NCI-H1105 (cell line): ENCODE data around the gene SLC41A1.
A peak's percentile ranks its signal among the peaks of the same experiment; 100 is the strongest.

ENCODE experiments used
- DNase-seq: peaks from one replicate; lab custom pipeline; 2025; lab: John Stamatoyannopoulos, UW

Gene SLC41A1

DNA sequence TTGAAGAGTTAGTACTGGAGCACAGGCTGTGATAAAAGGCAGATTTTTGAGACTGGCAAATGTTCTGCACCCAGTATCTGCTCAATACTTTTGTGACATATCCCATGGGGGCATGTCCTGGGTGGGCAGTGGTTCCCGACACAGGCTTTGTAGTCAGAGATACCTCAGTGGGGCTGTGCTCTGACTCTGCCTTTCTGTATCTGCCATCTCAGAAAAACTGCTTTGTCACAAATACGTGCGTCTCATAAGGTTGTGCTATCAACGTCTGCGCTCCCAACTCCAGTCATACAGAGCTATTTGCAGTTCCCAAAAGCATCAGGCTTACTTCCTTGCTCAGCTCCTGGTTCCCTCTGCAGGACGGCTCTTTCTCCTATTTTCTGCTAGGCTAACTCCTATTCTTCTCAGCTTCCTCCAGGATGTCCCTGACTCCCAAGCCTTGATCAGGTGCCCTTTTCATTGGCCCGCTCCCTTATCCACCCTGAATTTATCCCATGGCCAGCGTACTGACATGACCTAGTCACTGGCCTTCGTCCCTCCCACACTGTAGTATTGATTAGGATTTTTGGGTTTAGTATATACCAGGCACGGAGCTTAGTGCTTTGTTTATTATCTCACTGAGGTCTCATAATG, 25.6 kb downstream of the SLC41A1 start:
- DNase-seq = no peak

DNA sequence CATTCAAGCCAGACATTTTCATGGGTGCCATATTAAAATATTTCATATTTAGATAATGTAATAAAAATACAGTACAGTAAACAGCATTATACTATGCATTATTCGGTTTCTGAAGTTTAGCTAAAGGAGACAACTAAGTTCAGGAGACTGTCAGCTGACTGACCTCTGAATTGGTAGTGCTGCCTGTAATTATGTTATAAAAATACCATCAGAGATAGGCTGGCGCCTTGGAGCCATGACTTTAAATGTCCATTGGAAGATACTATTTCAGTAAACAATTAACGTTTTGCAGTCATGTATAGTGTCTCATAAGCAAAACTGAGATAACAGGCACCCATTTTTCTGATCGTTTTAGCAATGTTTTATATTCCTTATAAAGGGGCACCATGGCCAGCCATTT, 26.4 kb downstream of the SLC41A1 start:
- DNase-seq = no peak

DNA sequence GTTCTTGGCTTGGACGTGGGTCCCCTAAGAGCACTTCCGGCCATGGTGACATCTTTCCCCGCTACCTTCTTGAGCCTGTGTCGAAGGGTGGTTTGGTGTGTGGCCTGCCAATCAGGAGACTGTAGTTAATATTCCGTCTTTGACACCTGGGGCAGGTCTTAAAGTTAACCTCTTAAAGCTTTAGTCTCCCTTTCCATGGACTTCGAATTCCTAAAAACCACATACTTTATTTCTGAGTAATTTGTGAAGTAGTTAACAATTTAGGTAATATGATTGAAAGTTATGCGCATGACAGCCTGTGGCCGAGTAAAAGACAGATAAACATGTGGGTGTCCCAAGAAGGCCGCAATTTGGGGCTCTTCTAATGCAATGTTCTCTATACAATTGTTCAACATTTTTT, 27.6 kb downstream of the SLC41A1 start:
- DNase-seq = no peak

DNA sequence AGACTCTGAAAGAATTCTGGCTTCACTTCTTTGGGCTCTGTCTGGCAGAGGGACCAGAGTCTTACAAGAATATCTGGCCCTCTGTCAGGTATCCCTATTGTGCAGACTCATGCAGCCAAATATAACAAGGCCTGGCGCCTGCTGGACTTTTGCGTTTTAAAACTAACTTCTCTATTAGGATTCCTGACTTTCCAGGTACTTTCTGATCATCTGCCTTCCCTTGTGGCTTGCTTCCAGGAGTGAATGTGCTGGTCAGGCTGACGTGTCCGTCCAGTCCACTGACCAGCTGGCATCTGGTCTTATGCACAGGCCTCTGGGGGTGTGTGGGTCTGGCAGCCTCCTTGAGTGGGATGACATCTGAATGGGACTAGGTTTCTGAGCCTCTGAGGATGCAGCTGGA, 29.1 kb downstream of the SLC41A1 start:
- DNase-seq = no peak

DNA sequence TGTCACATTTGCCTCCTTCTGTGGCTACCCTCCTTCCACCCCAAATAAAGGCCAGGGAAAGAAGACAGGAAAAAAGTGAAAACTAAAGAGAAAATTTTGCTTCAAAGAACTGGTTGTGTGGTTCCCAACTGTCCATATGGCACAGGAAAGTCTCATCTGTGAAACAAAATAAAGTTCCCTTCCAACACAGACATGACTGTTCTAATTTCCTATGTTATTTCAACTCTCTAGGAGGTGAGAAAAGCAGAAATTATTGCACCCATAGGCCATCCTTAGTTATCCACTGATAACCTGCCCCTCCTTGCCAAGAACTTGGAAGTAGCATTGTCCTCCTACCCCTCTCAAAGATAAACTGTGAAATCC, 29.6 kb downstream of the SLC41A1 start:
- DNase-seq = no peak

DNA sequence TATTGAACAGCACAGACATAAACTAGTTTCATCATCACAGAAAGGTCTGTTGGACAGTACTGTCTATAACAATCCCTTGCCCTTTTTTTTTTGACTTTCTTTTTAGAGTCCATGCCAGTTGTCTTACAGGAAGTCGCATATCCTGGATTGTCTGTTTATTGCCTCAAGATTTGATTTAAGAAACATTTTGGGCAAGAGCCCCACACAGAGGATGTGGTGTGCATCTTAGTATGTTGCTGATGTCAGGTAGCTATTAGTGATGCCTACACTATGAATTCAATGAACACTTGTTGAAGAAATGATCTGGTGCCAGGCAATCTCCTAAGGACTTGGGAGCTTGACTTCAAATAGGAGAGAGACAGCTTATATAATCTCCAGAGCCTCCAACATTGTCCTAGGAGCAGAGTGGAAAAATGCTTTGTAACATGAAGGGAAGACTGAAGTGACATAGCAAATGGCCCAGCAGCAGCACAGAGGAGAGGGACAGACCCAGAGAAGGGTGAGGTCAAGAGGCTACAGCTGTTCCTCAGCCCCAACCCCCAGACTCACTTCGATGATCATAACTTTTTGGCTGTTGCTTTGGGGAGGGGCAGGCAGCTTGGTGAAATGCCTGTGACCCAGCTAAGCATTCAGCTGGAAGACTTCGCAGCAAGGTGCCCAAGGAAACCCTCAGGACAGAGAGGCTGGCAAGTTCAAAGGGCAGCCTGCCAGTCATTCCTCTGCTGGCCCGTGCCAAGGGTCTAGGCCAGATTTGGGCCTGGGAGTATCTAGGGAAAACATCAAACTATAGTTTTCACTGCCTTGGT, 30.2 kb downstream of the SLC41A1 start:
- no peak for DNase-seq

DNA sequence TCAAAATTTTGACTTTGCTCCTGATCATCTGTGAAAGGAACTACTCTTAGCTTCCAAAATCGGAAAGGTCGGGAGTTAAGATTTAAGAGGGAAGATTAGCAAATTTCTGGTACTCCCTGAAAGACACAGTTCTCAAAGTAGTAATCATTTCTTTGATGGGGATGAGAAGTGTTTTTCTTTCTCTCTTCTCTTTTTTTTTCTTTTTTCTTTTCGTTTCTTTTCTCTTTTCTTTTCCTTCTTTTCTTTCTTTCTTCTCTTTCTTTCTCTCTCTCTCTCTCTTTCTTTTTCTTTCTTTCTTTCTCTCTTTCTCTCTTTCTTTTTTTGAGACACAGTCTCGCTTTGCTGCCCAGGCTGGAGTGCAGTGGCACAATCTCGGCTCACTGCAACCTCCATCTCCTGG, 32.7 kb downstream of the SLC41A1 start:
- no peak for DNase-seq

DNA sequence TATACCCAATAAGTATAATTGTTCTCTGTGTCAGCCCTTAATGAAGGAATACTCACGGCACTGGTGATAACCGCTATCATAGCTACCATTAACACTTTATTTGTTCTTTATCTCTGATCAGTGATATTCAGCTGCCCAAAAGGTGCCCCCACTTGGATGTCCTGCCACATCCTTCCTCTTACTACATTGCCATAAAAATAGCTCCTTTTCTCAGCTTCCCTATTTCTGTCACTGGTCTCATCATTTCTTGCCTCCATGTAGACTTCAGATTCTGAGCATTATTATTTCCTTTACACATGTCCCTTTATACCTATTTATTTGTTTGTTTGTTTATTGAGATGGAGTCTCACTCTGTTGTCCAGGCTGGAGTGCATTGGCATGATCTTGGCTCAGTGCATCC, 35.0 kb downstream of the SLC41A1 start:
- no peak for DNase-seq

DNA sequence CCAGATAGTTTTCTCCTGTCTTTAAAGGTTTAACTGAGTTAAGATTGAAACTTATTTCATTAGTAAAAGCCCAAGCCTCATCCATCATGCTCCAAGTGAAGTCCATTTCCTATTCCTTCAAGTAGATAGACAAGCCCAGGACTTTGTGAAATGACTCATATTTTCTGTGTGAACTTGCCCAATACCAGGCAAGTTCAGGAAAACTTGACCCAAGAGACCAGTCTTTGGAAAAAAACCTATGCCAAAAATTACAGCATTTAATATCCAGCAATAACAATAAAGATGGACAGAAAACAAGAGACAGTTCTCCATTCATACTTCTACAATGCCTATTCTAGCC, 37.3 kb downstream of the SLC41A1 start:
- no peak for DNase-seq

DNA sequence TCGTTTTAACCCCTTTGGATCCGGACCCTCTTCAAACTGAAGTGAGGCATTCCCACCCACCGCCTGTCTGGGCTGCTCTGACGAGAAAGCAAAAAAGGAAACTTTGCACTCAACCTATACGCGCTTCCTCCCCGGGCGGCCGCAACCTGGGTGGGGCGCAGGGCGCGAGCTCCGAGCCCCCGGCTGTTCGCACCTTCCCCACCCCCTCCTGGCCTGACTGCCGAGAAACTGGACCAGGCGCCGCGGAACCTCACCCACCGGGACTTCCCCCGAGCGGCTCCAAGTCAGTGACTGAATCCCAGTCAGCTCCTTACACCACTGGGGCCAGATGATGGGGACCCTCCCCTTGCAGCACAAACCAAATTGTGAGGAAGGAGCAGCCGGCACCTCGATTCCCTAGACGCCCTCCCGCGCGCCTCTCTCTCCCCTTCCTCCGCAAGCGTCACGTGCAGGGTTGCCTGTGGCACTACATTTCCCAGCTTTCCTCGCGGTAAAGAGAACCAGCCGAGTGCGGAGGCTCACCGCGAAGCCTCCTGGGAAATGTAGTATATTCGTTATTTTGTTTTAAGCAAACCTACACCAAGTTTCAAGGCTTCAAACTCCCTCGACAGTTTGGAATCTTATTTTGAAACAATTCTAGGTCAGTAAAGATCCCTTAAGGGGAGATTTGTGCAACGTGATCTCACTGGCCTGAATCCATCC, 37.8 kb downstream of the SLC41A1 start, which contains the start of gene RAB29:
TSS of gene RAB29 (minus strand) at position 468 of the 702 bp plus-strand sequence. CDS start 526 bp downstream, outside the sequence.
- DNase-seq = peak; percentile 73

DNA sequence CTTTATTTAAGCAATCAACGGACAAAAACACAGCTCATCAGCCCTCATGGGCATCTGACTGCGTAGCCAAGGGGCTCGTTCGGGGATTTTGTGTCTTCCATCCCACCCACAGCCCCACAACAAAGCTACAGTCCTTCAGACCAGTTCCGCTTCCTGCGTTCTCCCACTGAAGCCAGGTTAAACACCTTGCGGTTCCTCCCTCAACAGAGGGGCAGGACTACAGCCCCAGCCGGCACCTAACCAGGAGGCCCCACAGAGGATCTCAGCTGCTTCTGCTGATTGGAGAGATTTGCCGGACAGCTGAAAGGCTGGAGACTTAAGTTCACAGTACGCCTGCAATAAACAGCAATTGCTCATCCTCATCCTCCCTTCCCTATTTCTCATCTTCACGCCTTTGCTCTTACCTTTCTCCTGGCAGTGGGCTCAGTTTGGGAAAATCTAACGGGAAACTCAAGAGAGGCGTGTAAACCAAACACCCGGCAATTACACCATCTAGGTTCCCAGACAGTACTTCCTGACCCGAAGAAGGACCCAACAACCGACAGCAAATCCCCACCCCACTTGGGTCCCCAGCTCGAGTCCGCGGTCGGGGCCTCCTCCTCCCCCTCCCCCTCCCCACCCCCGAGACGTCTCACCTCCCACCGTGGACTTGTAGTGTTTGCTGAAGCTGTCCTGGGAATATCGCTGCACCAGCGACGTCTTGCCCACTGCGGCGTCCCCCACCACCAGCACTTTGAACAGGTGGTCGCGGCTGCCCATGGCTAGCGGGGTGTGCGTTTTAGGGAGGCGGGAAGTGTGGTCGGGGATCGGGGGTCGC, 38.6 kb downstream of the SLC41A1 start:
- no peak for DNase-seq

DNA sequence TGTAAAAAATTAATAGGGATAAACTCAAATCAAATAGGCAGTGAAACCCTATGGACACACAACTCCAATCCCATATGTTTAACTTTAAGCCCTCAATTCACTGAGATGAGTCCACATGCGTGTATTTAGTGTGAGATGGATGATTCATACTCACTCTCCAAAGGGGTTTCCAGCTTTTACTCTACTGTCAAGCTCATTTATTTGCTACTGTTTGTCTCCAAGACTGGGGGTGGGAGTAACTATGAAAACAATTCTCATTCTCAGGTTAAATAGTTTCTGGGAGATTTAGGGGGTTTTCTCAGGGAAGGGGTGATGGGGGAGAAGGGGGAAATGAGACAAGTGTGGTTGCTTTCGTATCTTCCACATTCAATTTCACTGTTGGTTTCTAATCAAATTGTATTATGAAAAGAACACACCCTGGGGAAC, 40.4 kb downstream of the SLC41A1 start:
- DNase-seq = no peak

DNA sequence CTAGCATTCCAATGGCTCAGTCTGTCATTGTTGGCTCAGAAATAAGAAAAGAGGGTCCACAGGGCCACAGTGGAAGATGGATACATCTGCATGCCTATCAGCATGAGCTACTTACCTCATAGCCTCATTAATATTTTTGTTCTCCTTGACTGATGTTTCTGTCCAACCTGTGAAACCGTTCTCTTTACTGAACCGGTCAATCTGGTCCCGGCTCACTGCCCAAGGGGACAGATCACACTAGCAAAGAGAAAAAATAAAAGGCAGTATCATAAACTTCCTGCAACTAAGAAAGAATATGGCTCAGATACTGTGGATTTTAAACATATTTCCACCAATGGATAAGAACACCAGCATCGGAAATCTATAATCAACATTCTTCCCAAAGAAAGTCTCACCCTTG, 42.4 kb downstream of the SLC41A1 start:
- no peak for DNase-seq

DNA sequence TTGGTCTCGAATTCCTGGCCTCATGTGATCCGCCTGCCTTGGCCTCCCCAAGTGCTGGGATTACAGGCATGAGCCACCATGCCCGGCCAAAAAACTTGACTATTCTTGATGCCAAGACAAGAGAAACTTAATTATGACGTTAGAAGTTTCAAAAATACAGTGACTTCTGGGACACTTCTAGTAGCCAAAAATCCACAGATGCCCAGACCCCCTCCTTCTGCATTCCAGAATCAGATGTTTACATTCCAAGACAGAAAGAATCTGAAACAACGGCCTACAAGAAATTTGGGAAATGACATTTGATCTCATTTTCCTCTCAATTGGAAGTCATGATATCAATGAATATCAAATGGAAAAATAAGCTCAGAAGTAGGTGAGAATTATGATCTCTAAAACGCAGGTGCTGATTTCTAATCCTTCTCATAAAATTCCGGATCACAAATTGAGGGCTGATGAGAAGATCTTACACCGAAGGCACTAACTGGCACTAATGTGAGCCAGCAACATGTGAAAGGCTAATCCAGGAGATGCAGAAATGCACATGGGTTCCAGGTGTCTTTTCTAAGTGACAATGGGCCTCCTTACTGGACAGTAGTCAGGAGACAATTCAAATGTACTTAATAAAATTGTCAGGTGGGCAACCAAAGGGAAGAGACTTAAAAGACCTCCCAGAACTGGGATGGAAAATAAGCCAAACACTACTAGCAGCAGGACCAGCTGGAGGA, 43.2 kb downstream of the SLC41A1 start:
- DNase-seq = no peak

DNA sequence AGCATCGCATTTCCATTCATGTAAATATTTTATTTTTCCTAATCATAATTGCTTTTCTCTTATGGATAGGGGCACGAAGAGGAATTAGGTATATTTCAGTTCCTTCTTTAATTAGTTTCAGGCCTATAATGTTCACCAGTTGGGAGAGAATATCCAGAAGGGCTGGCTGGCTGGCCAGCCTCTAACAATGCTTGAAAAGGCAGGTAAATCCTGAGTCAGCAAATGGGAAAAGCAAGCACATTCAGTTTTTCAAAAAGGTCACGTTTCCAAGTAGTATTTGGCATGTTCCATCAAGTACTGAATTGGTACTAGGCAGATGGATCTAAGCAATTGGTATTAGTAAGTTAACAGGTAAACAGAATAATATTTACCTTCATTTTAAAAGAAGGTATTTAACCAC, 45.8 kb downstream of the SLC41A1 start:
- DNase-seq = no peak

DNA sequence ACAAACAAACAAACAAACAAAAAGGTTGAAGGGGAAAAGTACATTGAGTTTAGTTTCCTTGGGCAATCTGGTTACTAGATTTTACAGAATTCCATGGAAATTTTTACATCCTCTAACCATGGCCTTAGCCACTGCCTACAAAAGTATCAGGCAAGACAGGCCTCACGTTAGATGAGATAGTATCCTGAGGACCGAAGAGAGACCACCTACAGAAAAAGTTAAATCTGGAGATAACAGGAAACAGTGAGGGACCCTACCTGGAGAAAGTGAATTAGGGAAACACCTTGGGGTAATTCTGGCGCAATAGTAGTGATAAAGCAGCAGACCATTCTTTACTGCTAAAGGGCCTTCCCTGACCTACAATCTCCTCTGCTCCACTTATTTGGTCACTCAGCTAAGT, 46.4 kb downstream of the SLC41A1 start:
- no peak for DNase-seq

DNA sequence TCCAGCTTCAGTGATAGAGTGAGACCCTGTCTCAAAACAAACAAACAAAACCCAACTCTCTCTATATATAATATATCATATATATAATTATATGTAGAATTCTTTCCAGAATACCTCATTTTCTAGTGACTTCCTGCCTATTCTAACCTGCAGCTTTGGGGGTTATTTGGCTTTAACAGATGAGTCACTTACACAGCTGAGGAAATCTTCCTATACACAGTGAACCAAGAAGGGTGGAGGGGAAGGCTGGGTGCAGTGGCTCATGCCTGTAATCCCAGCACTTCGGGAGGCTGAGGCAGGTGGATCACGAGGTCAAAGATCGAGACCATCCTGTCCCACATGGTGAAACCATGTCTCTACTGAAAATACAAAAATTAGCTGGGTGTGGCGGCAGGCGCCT, 47.0 kb downstream of the SLC41A1 start:
- DNase-seq = no peak

DNA sequence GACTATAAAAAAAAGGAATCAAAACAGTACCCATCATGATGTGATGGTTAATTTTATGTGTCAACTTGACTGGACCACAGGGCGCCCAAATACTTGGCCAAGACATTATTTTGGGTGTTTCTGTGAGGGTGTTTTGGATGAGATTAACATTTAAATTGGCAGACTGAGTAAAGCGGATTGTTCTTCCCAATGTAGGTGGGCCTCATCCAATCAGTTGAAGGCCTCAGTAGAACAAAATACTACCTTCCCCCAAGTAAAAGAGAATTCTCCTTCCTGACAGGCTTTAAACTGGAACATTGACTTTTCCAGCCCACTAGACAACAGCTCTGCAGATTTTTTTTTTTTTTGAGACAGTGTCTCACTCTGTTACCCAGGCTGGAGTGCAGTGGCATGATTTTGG, 48.4 kb downstream of the SLC41A1 start:
- DNase-seq = no peak

DNA sequence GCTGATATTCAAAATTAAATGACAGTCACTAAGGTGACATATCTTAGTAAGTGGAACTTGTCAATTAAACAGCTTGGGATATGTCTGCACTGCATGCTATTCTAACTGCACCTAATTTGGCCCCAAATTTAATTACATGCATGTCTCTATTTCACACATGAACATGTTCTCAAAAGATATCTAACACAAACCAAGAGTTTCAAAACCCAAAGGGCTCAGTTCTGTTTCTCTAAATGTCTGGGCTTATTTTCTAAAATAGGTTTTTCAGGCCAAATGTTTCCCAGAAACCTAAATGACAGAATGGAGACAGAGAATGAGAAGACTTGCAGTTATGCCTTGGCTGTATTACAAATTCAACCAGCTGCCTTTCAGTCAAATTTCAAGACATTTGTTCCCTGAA, 49.0 kb downstream of the SLC41A1 start:
- DNase-seq = no peak

DNA sequence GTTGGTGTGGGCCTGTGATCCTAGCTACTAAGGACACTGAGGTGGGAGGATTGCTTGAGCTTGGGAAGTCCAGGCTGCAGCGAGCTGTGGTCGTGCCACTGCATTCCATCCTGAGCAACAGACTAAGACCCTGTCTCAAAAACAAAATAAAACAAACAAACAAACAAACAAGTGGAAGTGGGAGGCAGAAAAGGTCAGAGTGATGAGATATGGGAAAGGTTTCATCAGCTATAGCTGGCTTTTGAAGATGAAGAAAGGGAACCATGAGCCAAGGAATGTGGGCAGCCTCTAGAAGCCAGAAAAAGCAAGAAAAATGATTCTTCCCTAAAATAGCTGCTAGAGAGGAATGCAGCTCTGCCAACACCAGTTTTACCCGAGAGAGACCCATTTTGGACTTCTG, 52.4 kb downstream of the SLC41A1 start:
- no peak for DNase-seq

DNA sequence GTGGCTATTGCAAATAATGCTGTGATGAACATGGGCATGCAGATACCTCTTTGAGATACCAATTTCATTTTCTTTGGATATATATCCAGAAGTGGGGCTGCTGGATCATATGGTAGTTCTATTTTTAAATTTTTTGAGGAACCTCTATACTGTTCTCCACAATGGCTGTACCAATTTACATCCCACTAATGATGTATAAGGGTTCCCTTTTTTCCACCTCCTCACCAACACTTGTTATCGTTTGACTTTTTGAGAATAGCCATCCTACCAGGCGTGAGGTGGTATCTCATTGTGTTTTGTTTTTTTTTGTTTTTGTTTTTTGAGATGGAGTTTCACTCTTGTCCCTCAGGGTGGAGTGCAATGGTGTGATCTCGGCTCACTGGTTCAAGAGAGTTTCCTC, 56.4 kb downstream of the SLC41A1 start:
- DNase-seq = no peak

DNA sequence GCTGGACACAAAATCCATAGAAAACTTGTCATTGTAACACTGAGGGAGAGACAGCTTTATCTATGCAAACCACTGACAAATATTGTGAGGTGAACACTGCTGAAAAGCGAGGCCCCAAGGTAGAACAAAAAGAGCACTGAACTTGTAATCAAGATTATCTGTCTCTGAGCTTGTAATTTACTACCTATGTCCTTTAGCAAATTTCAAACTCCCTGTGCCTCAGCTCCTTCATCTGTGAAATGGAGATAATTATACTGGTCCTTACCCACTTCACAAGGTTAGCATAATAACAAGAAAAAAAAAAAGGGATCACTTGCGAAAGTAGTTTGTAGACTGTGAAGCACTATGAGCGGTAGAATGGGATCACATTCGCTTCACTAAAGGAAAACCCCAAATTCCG, 58.1 kb downstream of the SLC41A1 start:
- DNase-seq = no peak
